Dedifferentiated amniotic fluid mesenchymal stem cell (primary cell): ENCODE data around the gene BEGAIN.

ENCODE experiments used
- DNase-seq: peaks from one replicate; pipeline ENCODE4 v3.0.0-alpha.2; 2016; ENCODE audit errors: extremely low spot score

Gene BEGAIN

DNA sequence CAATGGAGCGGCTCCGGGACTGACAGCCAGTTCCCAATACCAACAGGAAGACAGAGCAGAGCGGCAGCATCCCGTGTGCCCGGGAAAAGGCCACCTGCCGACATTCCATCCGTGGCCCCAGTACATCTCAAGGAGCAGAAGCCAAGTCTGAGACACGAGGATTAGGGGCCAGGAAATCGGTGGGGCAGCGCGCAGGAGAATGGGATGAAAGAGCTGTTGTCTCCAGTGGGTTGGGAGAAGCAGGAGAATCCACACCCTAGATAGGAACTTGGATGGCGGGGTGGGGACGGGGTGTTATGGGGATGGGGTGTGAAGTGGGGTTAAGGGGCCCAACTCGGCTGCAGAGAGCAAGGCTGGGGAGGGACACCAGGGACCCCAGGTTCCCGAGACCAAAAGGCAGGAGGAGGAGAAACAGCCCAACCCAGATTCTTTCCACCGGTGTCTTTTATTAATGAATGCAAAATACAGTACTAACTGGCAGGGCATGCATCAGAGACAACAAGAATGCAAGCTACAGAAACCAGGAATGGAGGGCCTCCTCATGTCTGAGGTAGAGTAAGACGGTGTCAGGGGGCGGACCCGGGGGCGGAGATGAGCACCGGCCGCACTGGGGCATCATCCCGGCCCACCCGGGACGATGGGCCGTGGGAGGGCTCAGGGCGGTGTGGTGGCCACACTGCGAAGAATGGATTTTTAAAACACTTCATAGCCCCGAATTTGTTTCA is 50.3 kb downstream of the BEGAIN start:
- DNase-seq: no peak

DNA sequence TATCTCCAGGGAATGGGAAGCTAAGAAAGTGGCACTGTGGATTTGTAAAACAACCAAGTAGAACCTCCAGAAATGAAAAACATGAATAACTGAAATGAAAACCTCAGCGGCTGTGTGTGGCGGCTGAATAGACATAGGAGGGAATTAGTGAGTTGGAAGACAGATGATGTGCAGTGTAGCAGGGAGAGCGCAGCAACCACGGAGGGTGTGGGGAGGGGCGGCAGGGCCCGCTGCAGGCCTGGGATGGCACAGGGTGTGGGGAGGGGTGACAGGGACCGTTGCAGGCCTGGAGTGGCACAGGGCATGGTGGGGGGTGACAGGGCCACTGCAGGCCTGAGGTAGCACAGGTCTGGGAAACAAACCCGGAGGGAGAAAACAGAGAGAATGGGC is 51.1 kb downstream of the BEGAIN start:
- no peak for DNase-seq

DNA sequence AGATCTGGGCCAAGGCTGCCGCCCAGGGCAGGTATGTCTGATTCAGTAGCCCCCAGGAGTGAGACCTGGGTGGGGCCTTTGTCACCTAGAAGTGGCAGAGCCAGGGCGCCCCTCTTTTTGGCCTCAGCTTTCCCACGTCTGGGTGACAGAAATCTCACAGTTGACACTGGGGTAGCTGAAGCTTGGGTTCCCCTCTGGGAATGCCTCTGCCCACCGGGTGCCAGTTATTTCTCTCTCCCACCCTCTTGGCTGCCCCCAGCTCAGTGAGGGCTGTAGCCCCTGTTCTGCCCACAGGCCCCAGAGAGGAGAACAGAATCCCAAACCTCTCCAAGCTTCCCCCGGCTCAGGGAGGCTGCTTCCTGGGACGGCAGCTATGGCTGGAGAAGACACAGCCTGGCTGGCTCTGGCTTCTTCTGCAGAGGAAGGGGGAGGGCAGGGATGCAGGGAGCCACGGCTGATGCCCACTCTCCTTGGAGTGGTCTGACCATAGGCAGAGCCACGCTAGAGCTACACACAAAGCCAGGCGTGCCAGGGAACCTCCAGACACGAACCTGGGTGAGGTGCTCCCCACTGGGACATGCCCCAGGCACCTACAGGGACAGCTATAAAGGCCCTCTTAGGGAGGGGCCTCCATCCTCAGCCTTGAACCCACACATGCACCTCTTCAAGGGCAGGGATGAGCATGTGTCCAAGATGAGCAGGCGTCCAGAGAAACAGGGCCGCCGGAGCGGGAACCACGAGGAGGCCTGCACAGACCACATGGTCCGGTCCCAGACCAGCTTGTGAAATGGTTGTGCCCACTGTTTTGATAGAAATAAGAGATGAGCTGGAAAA is 51.7 kb downstream of the BEGAIN start:
- DNase-seq: no peak

DNA sequence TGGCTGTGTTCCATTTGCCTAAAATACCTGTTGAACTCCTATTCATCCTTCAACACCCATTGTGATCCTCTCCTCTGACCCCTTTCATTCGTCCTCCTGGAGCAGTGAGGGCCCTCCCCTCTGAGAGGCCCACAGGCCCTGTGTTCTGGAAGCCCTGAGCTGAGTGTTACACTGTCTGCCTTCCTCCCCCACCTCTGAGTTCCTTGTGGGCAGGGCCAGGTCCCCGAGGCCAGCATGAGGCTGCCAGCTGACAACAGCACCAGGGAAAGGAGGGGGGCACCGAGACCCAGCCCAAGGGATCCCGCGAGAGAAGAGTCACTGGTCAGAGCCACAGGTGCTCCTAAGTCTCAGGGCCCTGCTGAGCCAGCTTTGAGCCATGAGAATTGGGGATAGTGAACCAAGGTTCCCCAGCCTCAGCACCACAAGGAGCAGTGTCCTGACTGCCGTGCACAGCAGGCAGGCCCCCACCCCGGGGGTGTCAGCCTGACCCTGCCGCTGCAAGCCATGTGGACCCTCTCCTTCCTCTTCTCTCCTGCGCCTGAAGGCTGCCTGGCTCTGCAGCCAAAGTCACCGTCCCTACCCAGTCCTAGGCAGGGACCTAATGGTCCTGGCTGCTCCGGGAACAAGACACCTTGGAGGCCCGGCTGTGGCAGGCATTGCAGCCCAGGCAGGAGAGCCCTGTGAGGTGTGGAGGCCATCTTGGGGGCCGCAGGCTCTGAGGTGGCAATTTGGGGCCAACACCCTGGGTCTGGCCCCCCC is 52.5 kb downstream of the BEGAIN start:
- no peak for DNase-seq

DNA sequence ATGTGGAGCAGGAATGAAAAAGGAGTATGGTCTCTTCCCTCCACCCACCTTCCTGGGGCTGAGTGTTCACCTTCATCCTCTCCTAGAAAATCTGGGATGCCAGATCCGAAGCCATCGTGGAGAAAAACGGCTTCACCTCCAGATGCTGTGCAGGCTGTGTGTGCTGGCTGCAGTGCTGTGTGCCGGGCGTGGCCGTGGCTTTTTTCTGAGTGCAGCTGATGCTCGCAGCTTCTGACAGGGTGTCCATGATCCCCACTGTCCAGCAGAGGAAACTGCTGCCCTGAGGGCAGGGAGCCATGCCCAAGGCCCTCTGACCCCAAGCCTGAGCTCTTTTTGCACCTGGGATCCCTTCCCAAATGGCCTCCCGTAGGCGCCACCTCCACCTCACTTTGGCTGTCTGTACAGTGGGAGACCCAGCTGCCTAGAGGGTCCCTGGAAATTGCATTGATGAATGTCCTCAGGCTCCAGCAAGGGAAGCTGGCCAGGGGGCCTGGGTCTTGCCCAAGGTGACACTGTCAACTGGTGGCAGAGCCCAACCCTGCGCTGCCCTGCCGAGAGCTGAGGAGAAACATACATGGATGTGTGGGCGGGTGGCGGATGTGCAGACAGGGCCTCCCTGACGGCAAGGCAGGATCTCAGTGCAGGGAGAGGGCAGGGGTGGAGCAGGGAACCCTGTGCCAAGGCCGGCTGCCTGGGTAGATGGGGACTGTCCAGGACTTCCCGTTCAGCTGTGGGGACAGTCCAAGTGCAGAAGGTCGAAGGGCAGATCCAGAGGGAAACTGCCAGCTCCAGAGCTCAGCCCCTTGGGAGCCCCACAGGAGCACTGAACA is 53.3 kb downstream of the BEGAIN start:
- DNase-seq: no peak

DNA sequence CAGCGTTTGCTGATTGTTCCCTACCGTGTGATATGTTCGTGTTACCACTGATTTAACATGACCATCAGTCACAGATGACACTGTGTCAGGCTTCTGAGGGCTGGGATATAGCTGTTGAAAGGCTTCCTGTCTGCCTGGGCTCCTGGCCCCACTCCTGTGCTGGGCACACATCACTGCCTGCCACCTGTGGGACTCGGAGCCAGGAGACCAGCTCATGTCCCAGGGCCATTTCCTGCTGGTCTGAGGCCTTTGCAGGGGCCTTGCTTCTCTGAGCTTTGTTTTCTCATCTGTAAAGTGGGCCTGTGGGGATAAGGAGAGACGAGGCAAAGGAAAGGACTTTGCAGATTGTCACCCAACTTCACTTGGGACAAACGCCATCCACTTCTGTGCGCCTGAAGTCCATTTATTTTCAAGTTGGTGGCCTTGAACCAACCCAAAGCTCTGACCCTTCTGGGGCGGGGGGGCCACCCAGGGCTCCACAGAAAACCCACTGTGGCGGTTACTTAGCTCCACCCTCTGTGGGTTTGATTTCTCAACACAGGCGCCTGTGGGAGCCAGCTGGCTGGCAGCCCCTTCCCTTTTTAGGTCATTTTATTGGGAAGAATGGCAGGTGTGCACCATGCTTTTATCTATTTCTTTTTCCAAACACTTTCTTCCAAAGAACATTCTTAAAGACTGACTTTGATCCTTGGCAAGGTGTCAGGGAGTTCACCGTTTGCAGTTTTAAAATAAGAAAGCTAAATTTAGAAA is 54.1 kb downstream of the BEGAIN start:
- no peak for DNase-seq

DNA sequence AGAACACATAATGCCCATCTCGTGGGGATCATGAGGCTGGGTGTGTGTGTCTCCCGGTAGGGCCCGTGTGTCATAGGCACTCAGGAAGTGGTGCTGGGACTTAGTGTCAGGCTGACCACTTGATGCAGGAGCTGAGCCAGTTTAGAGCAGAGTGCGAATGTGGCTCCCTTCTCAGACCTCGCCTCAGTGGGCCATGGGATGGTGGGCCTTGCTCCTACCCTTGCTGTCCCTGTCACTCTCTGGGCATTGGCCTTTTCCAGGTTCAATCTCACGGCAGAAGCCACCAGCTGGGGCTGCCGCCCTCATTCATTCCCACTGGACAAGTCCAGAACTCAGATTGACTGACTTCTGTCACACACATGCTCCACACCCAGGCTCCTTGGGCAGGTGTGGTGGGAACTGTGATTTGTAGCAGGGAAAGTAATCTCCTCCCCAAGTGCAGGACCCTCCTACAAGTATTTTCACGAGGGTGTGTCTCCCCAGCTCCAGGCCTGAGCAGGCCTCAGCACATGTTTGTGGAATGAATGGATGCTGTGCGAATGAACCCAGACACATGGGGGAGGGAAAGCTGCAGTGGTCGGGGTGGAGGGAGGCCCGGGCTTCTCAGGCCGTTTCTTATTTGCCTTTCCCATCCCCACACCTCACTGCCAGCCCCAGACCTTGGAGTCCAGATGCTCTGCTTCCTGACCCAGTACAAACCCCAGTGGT is 54.9 kb downstream of the BEGAIN start:
- DNase-seq: no peak

DNA sequence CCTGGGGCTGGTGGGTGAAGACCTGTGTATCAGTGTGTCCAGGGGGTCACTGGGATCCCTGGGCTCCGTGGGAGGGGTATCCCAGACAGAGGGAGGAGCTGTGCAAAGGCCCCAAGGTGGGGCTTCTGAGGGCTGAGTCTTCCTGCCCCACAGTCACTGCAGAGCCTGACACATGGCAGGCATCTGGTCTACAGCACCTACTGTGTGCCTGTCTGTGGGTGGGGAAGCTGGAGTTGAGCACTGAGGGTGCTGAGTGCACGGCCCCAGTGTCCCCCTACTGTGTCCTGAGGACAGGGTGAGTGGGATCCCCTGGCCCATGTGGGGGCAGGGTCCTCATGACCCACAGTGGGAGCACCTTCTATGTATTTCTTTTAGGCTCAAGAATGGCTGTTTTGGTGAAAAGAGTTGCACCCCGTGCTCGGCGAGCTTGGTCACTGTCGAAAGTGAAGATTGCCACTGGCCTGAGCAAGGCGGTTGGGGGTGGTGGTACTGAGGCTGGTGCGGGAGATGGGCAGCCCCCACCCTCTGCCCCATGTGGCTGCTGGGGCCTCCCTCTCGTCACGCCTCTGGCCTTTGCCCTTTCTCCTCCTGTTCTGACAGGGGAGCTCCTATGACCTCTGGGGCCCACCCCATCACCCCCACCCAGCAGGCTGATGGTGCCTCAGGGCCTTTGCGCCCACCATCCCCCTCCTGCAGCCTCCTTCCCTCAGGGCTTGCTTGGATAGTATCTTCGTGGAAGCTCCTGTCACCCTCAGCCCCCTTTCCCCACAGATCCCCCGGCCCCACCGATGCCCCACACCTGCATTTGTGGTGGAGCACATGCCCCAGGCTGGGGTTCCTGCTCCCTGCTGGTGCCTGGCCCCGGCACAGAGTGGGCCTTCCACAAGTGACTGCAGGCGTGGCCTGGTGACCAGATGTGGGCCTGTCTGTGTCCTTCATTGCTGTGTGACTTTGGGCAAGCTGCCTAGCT is 55.8 kb downstream of the BEGAIN start:
- DNase-seq: no peak

DNA sequence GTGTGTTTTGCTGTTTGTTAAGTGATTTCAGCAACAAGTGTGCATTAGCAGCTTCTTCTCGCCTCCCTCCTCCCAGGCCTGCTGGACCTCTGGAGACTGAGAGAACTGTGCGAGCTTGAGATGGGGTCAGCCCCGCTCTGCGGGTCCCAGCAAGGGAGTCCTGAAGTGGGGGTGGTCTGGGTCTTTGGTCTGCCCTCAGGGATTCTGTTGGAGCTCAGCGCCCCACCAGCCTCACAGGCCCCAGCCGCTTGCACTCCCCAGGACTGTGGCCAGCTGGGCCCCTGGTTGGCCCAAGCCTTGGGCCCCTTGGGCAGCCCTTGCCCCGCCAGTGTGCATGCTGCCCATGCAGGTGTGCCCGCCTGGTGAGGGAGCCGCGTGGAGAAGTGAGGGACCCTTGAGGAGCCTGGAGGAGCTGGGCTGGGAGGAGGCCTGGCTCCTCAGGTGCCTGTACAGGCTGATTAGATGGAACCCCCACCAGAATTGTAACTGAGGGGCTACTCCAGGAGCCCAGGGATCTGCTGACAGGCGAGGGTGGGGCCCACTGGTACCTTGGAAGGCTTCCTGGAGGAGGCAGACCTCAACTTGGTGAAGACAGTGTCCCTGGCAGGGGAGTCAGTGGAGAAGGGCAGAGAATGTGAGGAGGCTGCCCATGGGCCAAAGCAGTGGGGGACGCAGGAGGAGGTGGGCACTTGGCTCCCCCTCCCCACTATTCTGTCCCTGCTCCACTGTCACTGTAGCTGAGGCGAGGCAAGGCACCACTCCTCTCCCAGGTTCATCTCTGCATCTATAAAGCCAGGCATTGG is 56.7 kb downstream of the BEGAIN start:
- no peak for DNase-seq

DNA sequence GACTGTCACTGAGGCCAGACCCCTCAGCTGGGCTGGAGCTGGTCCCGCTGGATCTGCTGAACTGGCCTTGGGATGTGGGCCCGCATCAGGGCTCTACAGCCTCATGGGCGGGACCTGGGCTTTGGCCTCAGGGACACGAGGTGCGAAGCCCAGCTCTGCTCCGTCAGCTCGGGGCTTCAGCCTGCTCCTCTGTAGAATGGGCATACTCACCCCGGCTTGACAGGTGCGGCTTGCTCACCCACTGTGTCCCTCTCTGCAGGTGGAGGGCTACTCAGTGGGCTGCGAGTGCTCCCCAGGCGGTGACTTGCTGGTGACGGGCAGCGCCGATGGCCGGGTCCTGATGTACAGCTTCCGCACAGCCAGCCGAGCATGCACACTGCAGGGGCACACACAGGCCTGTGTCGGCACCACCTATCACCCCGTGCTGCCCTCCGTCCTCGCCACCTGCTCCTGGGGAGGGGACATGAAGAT is 57.6 kb downstream of the BEGAIN start:
- DNase-seq: no peak

DNA sequence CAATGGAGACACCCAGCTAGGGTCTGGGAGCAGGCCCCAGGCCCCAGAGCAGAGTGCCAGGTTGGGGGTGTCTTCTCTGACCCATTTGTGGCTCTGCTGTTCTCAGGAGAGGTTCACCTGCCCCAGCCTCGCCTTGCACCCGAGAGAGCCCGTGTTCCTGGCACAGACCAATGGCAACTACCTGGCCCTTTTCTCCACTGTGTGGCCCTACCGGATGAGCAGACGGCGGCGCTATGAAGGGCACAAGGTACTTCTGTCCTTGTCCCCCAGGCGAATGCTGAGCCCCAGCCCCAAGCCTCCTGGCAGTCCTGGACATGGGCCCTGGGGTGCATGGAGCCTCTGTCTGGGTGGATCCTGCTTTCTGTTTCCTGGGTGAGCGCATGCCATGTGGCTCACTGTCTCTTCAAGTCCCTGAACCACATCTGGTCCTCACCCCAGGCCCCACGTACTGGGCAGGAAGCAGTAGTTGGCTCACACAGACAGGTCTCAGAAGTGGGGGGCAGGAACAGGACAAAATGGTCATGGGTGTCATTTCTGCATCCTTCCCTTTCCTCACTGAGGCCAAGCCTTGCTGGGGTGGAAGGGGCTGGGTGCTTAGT is 58.2 kb downstream of the BEGAIN start:
- no peak for DNase-seq

DNA sequence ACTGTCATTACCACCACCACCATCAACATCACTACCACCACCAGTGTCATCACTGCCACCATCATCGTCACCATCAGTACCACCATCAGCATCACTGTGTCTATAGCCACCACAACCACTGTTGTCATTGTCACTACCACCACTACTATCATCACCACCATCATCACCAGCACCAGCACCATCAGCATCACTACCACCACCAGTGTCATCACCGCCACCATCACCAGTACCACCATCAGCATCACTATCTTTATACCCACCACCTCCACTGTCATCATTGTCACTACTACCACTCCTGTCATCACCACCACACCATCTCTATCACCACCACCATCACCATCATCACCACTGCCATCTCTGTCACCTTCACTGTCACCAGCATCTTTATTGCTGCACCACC is 60.6 kb downstream of the BEGAIN start:
- no peak for DNase-seq

DNA sequence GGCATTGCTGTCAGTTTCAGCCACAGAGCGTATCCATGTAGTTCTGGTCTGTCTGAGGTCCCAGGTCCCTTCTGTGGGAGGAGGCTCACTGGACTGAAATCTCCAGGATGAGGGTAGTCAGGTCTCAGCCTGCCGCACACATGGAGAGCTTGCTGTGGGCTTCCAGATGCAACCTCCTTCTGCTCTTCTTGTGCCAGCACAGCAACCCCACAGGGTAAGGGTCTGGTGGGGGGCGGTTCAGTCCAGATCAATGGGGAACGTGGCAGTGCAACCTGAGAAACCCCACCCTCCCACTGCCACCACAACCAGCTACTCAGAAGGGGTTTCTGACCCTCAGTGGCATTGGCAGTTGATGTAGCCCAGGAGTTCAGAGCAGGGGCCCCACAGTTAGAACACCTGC is 61.2 kb downstream of the BEGAIN start:
- DNase-seq: no peak

DNA sequence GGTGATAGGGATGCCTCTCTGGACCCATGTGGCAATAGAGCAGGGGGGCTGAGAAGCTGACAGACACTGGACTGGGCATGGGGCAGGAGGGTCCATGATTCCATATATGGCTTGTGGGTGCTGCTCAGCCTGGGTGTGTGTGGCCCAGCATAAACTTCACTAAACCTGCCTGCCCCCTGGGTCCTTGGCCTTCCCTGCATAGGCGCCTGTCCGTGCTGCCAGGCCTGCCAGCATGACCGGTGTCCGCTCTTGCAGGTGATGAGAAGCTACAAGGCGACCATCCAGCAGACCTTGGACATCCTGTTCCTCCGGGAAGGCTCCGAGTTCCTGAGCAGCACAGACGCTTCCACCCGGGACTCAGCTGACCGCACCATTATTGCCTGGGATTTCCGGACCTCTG is 61.6 kb downstream of the BEGAIN start:
- no peak for DNase-seq

DNA sequence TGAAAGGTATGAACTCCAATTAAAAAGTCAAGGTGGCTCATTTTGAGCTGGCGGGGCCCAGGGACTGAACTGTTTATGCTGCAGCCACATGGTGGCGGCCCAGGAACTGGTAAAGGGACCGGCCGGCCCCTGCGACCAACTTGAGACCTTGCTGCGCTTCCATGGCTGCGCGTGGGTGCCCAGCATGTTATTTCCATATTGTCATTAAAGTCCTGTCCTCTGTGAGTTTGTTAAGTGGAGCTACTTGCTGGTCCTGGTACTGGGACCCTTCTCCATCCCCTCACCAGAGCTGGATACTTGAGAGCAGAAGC is 62.3 kb downstream of the BEGAIN start:
- no peak for DNase-seq

DNA sequence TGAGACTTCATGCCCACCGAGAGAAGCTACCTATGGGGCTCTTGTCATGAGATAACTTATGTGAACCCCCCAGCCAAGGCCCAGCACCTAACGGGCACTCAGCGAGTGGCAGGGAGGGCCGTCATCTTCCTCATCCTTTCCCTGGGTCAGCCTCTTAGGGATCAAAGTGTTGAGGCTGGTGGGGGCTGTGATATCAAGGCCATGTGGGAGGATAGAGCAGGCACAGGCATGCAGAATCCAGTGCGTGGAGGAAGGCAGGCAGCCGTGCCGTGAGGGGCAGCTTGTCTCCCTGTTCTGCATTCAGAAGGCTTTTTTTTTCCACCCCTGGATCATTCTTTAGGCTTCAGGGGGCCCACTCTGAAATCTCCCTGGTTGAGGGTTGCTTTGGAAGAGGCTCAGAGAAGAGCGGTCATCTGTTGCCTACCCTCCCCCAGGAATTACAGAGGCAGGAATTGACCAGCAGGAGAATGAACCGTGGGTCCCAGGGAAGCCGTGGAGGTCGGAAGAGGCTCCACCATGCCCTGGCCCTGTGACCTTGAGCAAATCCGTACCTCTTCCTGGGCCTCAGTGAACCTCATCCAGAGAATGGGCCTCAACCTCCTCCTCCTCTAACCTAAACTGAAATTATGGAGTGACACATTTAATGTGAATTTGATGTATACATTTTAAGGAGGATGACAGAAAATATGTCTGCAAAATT is 62.8 kb downstream of the BEGAIN start:
- no peak for DNase-seq

DNA sequence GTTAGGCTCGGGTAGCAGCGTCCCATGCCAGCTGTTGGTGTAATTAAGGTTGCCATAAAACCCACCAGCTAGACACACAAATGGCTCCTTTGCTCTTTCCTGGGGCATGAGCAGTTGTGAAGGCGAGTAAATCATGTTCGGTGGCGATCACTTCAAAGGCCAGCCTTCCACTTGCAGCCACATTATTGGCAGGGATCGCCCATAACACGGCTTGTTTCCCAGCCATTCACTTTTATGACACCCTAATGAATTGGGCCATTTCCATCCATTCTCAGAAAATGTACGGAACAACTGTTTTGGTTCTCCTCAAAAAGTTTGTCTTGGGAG is 63.4 kb downstream of the BEGAIN start:
- no peak for DNase-seq
